Adrenal gland (tissue), 12 donors: ENCODE data around the gene HSD3B2. TPM values are rescaled to one million over a fixed set of nuclear protein-coding genes. Genes with fewer than 3 reads are reported as not detected.

Experiments
- DNase-seq, 7 donors: peaks; one replicate each; pipeline ENCODE4 v3.0.0-alpha.2; 2019 to 2020
- H3K27ac ChIP-seq, 5 donors: fragments of 200-600 bp; sonication (generic) in 4 of 5; 1 replicate in 3 of 5; 2 replicates in 2 of 5; pipeline versions ENCODE4 v1.5.1 to v1.8.0; 2016 to 2020; ENCODE audit warnings: mild to moderate bottlenecking in 1 of 5
- H3K27me3 ChIP-seq: fragments of 200-600 bp; 2 replicates; pipeline ENCODE4 v1.8.0; 2021
- H3K36me3 ChIP-seq, 2 donors: fragments of 200-600 bp; replicated peaks in 1 of 2; 1 replicate in 1 of 2; 2 replicates in 1 of 2; pipeline versions ENCODE4 v1.5.1 to v1.8.0; 2018 to 2022
- H3K4me1 ChIP-seq, 2 donors: fragments of 200-600 bp; replicated peaks in 1 of 2; 1 replicate in 1 of 2; 2 replicates in 1 of 2; pipeline versions ENCODE4 v1.5.1 to v1.8.0; 2018 to 2021
- H3K4me3 ChIP-seq, 4 donors: fragments of 200-600 bp; sonication (generic) in 3 of 4; one replicate each; pipeline ENCODE4 v1.5.1; 2016 to 2018
- H3K9me3 ChIP-seq, 3 donors: fragments of 200-600 bp; sonication (generic) in 1 of 3; replicated peaks in 1 of 3; 1 replicate in 2 of 3; 2 replicates in 1 of 3; pipeline versions ENCODE4 v1.5.1 to v1.8.0; 2016 to 2021
- POLR2A ChIP-seq, 2 donors: fragments of 450-650 bp; IDR thresholded peaks; one replicate each; pipeline ENCODE4 v1.6.1; 2017; ENCODE audit warnings: antibody characterized with exemption in 2 of 2, mild to moderate bottlenecking in 2 of 2, moderate library complexity in 1 of 2
- WGBS, 4 donors: extraction: QIAGEN DNeasy Blood & Tissue Kit in 2 of 4; methylation state at CpG; one replicate each; pipeline versions ENCODE4 v1.1.5 to v1.1.7; 2013 to 2017; 5-methylcytosine and 5-hydroxymethylcytosine counted together
- intact Hi-C, 2 donors: fragments of 100-400 bp; cut with DNase I; formaldehyde crosslinking; loops; one replicate each; pipeline versions ENCODE4 v1.14.1 to v1.15.0; 2022 to 2023
- polyA plus RNA-seq, 3 donors: library from polyadenylated mRNA; stranded (reverse); fragments of 200-250 nt in 2 of 3; fragments of 350-450 nt in 1 of 3; fragmentation: Illumina TruSeq in 1 of 3; extraction: RNeasy Lipid Tissue Mini Kit (QIAGEN cat#74804) in 1 of 3; gene quantifications; one replicate each; pipeline ENCODE4 v1.2.3, GENCODE V29; 2013 to 2014
- total RNA-seq, 9 donors: library from RNA; depleted of rRNA in 4 of 9; stranded (reverse); fragments of >200 nt in 4 of 9; fragments of 120-200 nt in 1 of 9; fragmentation: NEBNext Ultra II Directional in 1 of 9; extraction: Animal tissue kit (Norgen Biotek cat#: 25700) in 1 of 9; gene quantifications; one replicate each; pipeline versions ENCODE4 v1.1.0 to v1.2.4, GENCODE V29; 2013 to 2023
- TF ChIP-seq, protein P1 (sequence below), 6 experiments: fragments of 450-650 bp in 4 of 6; fragments of 200-600 bp in 2 of 6; sonication (generic) in 1 of 6; IDR thresholded peaks; 1 replicate in 5 of 6; 2 replicates in 1 of 6; pipeline versions ENCODE4 v1.5.1 to v1.8.0; 2016 to 2021; ENCODE audit warnings: antibody characterized with exemption in 6 of 6, mild to moderate bottlenecking in 2 of 6, moderate library complexity in 1 of 6
- donor health status: healthy with polysubstance abuse.
- donor health status: Bipolar disorder and iron deficiency.
- donor health status: DM: yes; HTN: yes; CAD: no.
- donor health status: DM: no; HTN: no; CAD: no.
- donor health status: DM: no; HTN: no; CAD: no.
- donor health status: DM: yes; HTN: yes; CAD: no.

Gene HSD3B2
- total and polyA plus RNA-seq, 12 donors: 6.7 to 14,693 (median 1,985) TPM

DNA sequence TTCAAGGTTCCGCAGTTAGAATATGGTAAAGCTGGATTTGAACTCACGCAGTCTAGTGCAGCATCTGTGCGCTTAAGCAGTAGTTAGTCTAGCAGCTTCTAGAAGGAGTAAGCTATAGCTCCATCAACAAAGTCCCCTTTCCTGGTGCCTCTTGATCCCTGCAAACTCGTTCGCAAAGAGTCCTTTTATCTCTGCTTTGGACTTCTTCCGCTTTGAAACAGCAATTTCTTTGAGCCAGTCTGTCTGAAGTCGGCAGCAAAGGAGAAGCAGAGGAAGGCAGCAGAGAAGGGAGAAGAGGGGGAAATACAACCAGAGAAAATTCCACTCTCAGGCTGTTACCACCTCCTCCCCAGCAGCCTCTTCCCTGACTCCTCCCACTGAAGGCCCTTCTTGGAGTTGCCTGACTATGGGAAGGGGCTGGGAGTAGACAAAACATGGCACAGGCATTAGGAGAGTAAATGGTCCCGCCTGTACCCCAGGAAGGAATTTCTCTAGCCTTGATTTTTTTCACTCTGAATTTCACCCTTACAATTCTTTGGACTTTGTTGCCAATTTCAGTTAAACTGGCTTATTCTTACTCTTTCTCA is 25.9 kb downstream of the HSD3B2 start:
- H3K9me3 ChIP-seq: no peaks in the 10 kb centered on the region
- H3K4me1 ChIP-seq: no peaks in the 10 kb centered on the region
- 69 to 75% (median 72%) methylated on average over 8 of the region's 8 CpGs for WGBS, 4 donors
- TF ChIP-seq, protein P1, sequence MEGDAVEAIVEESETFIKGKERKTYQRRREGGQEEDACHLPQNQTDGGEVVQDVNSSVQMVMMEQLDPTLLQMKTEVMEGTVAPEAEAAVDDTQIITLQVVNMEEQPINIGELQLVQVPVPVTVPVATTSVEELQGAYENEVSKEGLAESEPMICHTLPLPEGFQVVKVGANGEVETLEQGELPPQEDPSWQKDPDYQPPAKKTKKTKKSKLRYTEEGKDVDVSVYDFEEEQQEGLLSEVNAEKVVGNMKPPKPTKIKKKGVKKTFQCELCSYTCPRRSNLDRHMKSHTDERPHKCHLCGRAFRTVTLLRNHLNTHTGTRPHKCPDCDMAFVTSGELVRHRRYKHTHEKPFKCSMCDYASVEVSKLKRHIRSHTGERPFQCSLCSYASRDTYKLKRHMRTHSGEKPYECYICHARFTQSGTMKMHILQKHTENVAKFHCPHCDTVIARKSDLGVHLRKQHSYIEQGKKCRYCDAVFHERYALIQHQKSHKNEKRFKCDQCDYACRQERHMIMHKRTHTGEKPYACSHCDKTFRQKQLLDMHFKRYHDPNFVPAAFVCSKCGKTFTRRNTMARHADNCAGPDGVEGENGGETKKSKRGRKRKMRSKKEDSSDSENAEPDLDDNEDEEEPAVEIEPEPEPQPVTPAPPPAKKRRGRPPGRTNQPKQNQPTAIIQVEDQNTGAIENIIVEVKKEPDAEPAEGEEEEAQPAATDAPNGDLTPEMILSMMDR (IDR thresholded peaks at IDR 0.05): no peak
- TF ChIP-seq POLR2A (IDR thresholded peaks at IDR 0.05): no peak
- no peaks in the 10 kb centered on the region for H3K27me3 ChIP-seq
- DNase-seq: no peak
- no peak overlapping the region for H3K27ac ChIP-seq
- no peaks in the 10 kb centered on the region for H3K36me3 ChIP-seq
- intact Hi-C loops: no loop called here
- H3K4me3 ChIP-seq: no peak overlapping the region

DNA sequence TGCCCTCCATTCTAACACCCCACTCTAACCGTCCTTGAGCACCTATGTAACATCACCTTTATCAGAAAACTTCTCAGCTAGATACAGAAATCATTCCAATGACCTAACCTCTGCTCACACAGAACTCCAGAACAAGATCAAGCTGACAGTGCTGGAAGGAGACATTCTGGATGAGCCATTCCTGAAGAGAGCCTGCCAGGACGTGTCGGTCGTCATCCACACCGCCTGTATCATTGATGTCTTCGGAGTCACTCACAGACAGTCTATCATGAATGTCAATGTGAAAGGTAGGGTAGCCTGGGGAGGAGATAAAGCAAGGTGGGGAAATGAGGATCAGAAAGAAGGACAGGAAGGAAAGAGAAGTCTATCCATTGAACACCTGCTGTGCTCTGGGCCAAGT is 27.8 kb downstream of the HSD3B2 start:
- H3K27ac ChIP-seq: no peak overlapping the region
- no peaks in the 10 kb centered on the region for H3K36me3 ChIP-seq
- H3K27me3 ChIP-seq: no peaks in the 10 kb centered on the region
- H3K4me3 ChIP-seq: no peak overlapping the region
- intact Hi-C loops: no loop called here
- TF ChIP-seq, protein P1 (IDR thresholded peaks at IDR 0.05): no peak
- TF ChIP-seq POLR2A (IDR thresholded peaks at IDR 0.05): no peak
- 91 to 96% (median 93%) methylated on average over 6 of the region's 6 CpGs for WGBS, 4 donors
- H3K9me3 ChIP-seq: no peaks in the 10 kb centered on the region
- DNase-seq: no peak
- no peaks in the 10 kb centered on the region for H3K4me1 ChIP-seq

DNA sequence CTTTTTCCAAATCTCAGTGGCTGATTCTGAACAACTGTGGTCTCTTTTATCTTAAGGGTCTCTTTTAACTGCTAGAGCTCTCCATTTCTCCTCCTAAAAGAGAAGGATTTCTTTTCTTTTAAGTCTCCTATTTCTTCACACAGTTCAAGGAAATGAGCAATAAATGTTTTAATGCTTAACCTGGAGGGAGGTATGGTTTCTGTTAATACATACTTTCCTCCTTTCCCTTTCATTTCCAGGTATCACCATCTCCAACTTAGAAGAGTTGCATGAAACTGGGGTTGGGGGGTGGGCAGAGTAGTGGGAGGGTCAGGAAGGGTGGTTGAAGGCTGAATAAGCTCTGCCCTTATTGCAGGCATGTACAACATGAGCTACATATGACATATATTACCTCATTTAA is 31.4 kb downstream of the HSD3B2 start:
- Histone ChIP-seq H3K27me3 (no peaks in the 10 kb centered on the region), H3K4me3 (no peak overlapping the region), H3K36me3 (no peaks in the 10 kb centered on the region), H3K27ac (no peak overlapping the region), H3K9me3 (no peaks in the 10 kb centered on the region), H3K4me1 (no peaks in the 10 kb centered on the region)
- TF ChIP-seq, protein P1 (IDR thresholded peaks at IDR 0.05): no peak
- TF ChIP-seq POLR2A (IDR thresholded peaks at IDR 0.05): no peak
- intact Hi-C loops: no loop called here
- DNase-seq: no peak

DNA sequence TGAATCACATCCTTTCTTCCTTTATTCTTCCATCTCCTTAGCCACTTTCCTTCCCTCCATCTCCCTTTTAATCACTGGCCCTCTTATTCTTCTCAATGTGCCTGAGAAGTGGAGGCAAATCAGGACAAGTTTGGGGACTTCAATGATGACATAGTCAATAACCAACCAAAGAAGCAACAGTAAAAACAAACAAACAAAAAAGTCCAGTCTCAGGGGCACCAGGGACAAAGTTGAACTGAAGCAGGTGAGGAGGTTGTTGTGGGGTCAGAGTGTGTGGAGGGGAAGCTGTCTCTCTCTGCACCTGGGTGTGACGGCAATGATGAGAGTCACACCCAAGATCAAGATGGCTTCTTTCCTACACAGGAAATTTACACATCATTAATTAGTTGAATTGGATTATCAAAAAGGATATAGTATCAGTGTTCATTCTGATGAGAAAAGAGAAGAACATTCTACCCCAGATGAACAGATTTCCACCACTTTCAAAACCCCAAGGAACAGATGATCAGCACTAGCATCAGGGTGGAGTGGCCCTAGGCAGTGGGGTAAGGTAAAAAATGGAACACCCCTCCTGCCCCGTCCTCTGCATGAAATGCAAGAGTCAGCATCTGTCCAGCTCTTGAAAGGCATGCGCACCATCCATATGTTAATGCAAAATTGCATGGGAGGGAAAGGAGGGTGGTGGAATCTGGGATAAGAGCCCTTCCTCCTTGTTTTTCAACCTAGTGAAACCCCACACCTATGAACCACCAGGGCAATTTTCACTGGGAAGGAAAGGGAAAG is 32.6 kb downstream of the HSD3B2 start:
- 85 to 99% (median 91%) methylated on average over 3 of the region's 3 CpGs for WGBS, 4 donors
- no peaks in the 10 kb centered on the region for H3K9me3 ChIP-seq
- no peak overlapping the region for H3K27ac ChIP-seq
- no peak for DNase-seq
- peaks cover 0 to 2% of the 10 kb centered on the region in 2 donors for H3K4me1 ChIP-seq
- no peak overlapping the region for H3K4me3 ChIP-seq
- H3K27me3 ChIP-seq: no peaks in the 10 kb centered on the region
- H3K36me3 ChIP-seq: no peaks in the 10 kb centered on the region
- no peak for TF ChIP-seq POLR2A (IDR thresholded peaks at IDR 0.05)
- TF ChIP-seq, protein P1 (IDR thresholded peaks at IDR 0.05): no peak
- intact Hi-C loops: no loop called here
